ENCODE measurements around the gene RBM44. TPM values are rescaled to one million over a fixed set of nuclear protein-coding genes. Genes with fewer than 3 reads are reported as not detected.

RBM44 gene
- total and polyA plus RNA-seq, 7 donors = 0.12 to 1.7 (median 0.71) TPM; not detected in 2

- 93 to 94% methylated on average over 2 of the region's 2 CpGs for WGBS, 2 donors
- Histone ChIP-seq H3K4me3 (no peak overlapping the region), H3K27ac (no peak overlapping the region), H3K4me1 (no peaks in the 10 kb centered on the region), H3K27me3 (no peaks in the 10 kb centered on the region), H3K9me3 (no peaks in the 10 kb centered on the region), H3K36me3 (no peaks in the 10 kb centered on the region)
- no peak for TF ChIP-seq POLR2AphosphoS5 (IDR thresholded peaks at IDR 0.05)
- DNase-seq = no peak
- intact Hi-C loops (cut with DNase I) = no loop called here
Observed at GRCh38 chr2:237823544-237823943, 25.0 kb downstream of the RBM44 start.

GRCh38 chr2:237824085-237824484, 25.5 kb downstream of the RBM44 start:
- 87 to 89% methylated on average over 6 of the region's 6 CpGs for WGBS, 2 donors
- no peak for DNase-seq
- H3K9me3 ChIP-seq = no peaks in the 10 kb centered on the region
- no peak overlapping the region for H3K4me3 ChIP-seq
- intact Hi-C loops (cut with DNase I) = no loop called here
- H3K36me3 ChIP-seq = no peaks in the 10 kb centered on the region
- no peaks in the 10 kb centered on the region for H3K27me3 ChIP-seq
- H3K27ac ChIP-seq = no peak overlapping the region
- TF ChIP-seq POLR2AphosphoS5 (IDR thresholded peaks at IDR 0.05) = no peak
- TF ChIP-seq EP300 (IDR thresholded peaks at IDR 0.05) = no peak
- TF ChIP-seq CTCF (IDR thresholded peaks at IDR 0.05) = no peak
- no peak for TF ChIP-seq POLR2A (IDR thresholded peaks at IDR 0.05)
- no peaks in the 10 kb centered on the region for H3K4me1 ChIP-seq

- no peaks in the 10 kb centered on the region for H3K4me1 ChIP-seq
- no peaks in the 10 kb centered on the region for H3K9me3 ChIP-seq
- no peak for TF ChIP-seq EP300 (IDR thresholded peaks at IDR 0.05)
- no peak for TF ChIP-seq POLR2AphosphoS5 (IDR thresholded peaks at IDR 0.05)
- TF ChIP-seq POLR2A (IDR thresholded peaks at IDR 0.05) = no peak
- TF ChIP-seq CTCF (IDR thresholded peaks at IDR 0.05) = no peak
- WGBS, 2 donors = 83 to 85% methylated on average over 3 of the region's 3 CpGs
- H3K36me3 ChIP-seq = no peaks in the 10 kb centered on the region
- no peaks in the 10 kb centered on the region for H3K27me3 ChIP-seq
- H3K27ac ChIP-seq = no peak overlapping the region
- DNase-seq = no peak
- no peak overlapping the region for H3K4me3 ChIP-seq
- intact Hi-C loops (cut with DNase I) = no loop called here
Observed at GRCh38 chr2:237827421-237827987, 28.9 kb downstream of the RBM44 start.

- WGBS, 2 donors = 85 to 89% methylated on average over 2 of the region's 2 CpGs
- DNase-seq = no peak
Observed at GRCh38 chr2:237830522-237830921, 31.9 kb downstream of the RBM44 start.

GRCh38 chr2:237833546-237833945, 35.0 kb downstream of the RBM44 start:
- no peak for DNase-seq
- Histone ChIP-seq H3K27me3 (no peaks in the 10 kb centered on the region), H3K9me3 (no peaks in the 10 kb centered on the region), H3K36me3 (no peaks in the 10 kb centered on the region), H3K4me1 (no peaks in the 10 kb centered on the region), H3K27ac (no peak overlapping the region), H3K4me3 (no peak overlapping the region)
- intact Hi-C loops (cut with DNase I) = no loop called here
- TF ChIP-seq EP300 (IDR thresholded peaks at IDR 0.05) = no peak
- TF ChIP-seq POLR2AphosphoS5 (IDR thresholded peaks at IDR 0.05) = no peak
- no peak for TF ChIP-seq CTCF (IDR thresholded peaks at IDR 0.05)
- WGBS, 2 donors = 93% methylated on average over 1 of the region's 1 CpG

More at GRCh38 chr2:237830522-237830921, 31.9 kb downstream of the RBM44 start:
- H3K36me3 ChIP-seq = no peaks in the 10 kb centered on the region
- no peaks in the 10 kb centered on the region for H3K4me1 ChIP-seq
- no peak overlapping the region for H3K4me3 ChIP-seq
- no peaks in the 10 kb centered on the region for H3K9me3 ChIP-seq
- H3K27me3 ChIP-seq = no peaks in the 10 kb centered on the region
- intact Hi-C loops (cut with DNase I) = no loop called here
- TF ChIP-seq EP300 (IDR thresholded peaks at IDR 0.05) = no peak
- no peak for TF ChIP-seq POLR2AphosphoS5 (IDR thresholded peaks at IDR 0.05)
- no peak overlapping the region for H3K27ac ChIP-seq

- Histone ChIP-seq H3K27ac (no peak overlapping the region), H3K27me3 (no peaks in the 10 kb centered on the region), H3K9me3 (no peaks in the 10 kb centered on the region), H3K4me1 (no peaks in the 10 kb centered on the region), H3K4me3 (no peak overlapping the region), H3K36me3 (no peaks in the 10 kb centered on the region)
- no peak for TF ChIP-seq CTCF (IDR thresholded peaks at IDR 0.05)
- no peak for TF ChIP-seq POLR2A (IDR thresholded peaks at IDR 0.05)
- TF ChIP-seq EP300 (IDR thresholded peaks at IDR 0.05) = no peak
- no peak for TF ChIP-seq POLR2AphosphoS5 (IDR thresholded peaks at IDR 0.05)
- intact Hi-C loops (cut with DNase I) = no loop called here
- 70 to 91% methylated on average over 3 of the region's 3 CpGs for WGBS, 2 donors
- DNase-seq = no peak
Observed at GRCh38 chr2:237835372-237835771, 36.8 kb downstream of the RBM44 start.
